ENCODE data around the gene CERK. TPM values are rescaled to one million over a fixed set of nuclear protein-coding genes. Genes with fewer than 3 reads are reported as not detected.

CERK gene
- total and polyA plus RNA-seq, 4 donors = 7.9 to 24.3 (median 10.2) TPM

- Histone ChIP-seq H3K9me3 (ENCODE audit: control insufficient read depth in 4 of 4, low read length in 3 of 4) (no peaks in the 10 kb centered on the region), H3K27ac (ENCODE audit: low read depth in 1 of 2, low read length in 2 of 2) (peak overlapping the region in 1 of 2 donors; percentile 93), H3K27me3 (ENCODE audit: control insufficient read depth in 4 of 4, insufficient read depth in 4 of 4, low read length in 3 of 4) (no peaks in the 10 kb centered on the region), H3K9ac (ENCODE audit: low read depth in 1 of 2, low read length in 2 of 2) (no peak overlapping the region), H3K36me3 (ENCODE audit: control insufficient read depth in 4 of 4, insufficient read depth in 3 of 4, low read depth in 1 of 4, low read length in 3 of 4) (no peaks in the 10 kb centered on the region), H3K4me1 (ENCODE audit: control insufficient read depth in 4 of 4, insufficient read depth in 4 of 4, low read length in 3 of 4) (peaks cover 34 to 60% (median 43%) of the 10 kb centered on the region in 4 donors), H3K4me3 (ENCODE audit: low read depth in 1 of 3, low read length in 3 of 3) (no peak overlapping the region)
- 87% methylated on average over 11 of the region's 11 CpGs for WGBS
- no peak for DNase-seq (ENCODE audit: low spot score)
- TF ChIP-seq FOXA1 (IDR thresholded peaks at IDR 0.05) (no peak), YY1 (IDR thresholded peaks at IDR 0.05) (no peak), HNF4G (IDR thresholded peaks at IDR 0.05) (no peak), HNF4A (conservative IDR thresholded peaks at IDR 0.05) (no peak), EGR1 (IDR thresholded peaks at IDR 0.05; ENCODE audit: low read depth in 2 of 2) (no peak), TAF1 (conservative IDR thresholded peaks at IDR 0.05) (no peak)
- TF ChIP-seq, protein P1, sequence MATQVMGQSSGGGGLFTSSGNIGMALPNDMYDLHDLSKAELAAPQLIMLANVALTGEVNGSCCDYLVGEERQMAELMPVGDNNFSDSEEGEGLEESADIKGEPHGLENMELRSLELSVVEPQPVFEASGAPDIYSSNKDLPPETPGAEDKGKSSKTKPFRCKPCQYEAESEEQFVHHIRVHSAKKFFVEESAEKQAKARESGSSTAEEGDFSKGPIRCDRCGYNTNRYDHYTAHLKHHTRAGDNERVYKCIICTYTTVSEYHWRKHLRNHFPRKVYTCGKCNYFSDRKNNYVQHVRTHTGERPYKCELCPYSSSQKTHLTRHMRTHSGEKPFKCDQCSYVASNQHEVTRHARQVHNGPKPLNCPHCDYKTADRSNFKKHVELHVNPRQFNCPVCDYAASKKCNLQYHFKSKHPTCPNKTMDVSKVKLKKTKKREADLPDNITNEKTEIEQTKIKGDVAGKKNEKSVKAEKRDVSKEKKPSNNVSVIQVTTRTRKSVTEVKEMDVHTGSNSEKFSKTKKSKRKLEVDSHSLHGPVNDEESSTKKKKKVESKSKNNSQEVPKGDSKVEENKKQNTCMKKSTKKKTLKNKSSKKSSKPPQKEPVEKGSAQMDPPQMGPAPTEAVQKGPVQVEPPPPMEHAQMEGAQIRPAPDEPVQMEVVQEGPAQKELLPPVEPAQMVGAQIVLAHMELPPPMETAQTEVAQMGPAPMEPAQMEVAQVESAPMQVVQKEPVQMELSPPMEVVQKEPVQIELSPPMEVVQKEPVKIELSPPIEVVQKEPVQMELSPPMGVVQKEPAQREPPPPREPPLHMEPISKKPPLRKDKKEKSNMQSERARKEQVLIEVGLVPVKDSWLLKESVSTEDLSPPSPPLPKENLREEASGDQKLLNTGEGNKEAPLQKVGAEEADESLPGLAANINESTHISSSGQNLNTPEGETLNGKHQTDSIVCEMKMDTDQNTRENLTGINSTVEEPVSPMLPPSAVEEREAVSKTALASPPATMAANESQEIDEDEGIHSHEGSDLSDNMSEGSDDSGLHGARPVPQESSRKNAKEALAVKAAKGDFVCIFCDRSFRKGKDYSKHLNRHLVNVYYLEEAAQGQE (IDR thresholded peaks at IDR 0.05) = no peak
- TF ChIP-seq, protein P2, sequence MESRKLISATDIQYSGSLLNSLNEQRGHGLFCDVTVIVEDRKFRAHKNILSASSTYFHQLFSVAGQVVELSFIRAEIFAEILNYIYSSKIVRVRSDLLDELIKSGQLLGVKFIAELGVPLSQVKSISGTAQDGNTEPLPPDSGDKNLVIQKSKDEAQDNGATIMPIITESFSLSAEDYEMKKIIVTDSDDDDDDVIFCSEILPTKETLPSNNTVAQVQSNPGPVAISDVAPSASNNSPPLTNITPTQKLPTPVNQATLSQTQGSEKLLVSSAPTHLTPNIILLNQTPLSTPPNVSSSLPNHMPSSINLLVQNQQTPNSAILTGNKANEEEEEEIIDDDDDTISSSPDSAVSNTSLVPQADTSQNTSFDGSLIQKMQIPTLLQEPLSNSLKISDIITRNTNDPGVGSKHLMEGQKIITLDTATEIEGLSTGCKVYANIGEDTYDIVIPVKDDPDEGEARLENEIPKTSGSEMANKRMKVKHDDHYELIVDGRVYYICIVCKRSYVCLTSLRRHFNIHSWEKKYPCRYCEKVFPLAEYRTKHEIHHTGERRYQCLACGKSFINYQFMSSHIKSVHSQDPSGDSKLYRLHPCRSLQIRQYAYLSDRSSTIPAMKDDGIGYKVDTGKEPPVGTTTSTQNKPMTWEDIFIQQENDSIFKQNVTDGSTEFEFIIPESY (IDR thresholded peaks at IDR 0.05) = no peak
Measured at GRCh38 chr22:46752286-46752987, 14.4 kb upstream of the CERK start.

- H3K9ac ChIP-seq (ENCODE audit: low read depth in 1 of 2, low read length in 2 of 2) = no peak overlapping the region
- TF ChIP-seq RXRA (IDR thresholded peaks at IDR 0.05) = peak in 1 of 2 donors; percentile 43
- no peak for TF ChIP-seq GABPA (IDR thresholded peaks at IDR 0.05 in 1 of 2, conservative IDR thresholded peaks at IDR 0.05 in 1 of 2)
- TF ChIP-seq HNF4A (conservative IDR thresholded peaks at IDR 0.05) = peak in 1 of 2 donors; percentile 22
- peaks cover 30 to 57% (median 43%) of the 10 kb centered on the region in 4 donors for H3K4me1 ChIP-seq (ENCODE audit: control insufficient read depth in 4 of 4, insufficient read depth in 4 of 4, low read length in 3 of 4)
- 46% methylated on average over 12 of the region's 12 CpGs for WGBS
- no peak overlapping the region for H3K4me3 ChIP-seq (ENCODE audit: low read depth in 1 of 3, low read length in 3 of 3)
- H3K27me3 ChIP-seq (ENCODE audit: control insufficient read depth in 4 of 4, insufficient read depth in 4 of 4, low read length in 3 of 4) = no peaks in the 10 kb centered on the region
- H3K36me3 ChIP-seq (ENCODE audit: control insufficient read depth in 4 of 4, insufficient read depth in 3 of 4, low read depth in 1 of 4, low read length in 3 of 4) = no peaks in the 10 kb centered on the region
- no peaks in the 10 kb centered on the region for H3K9me3 ChIP-seq (ENCODE audit: control insufficient read depth in 4 of 4, low read length in 3 of 4)
- H3K27ac ChIP-seq (ENCODE audit: low read depth in 1 of 2, low read length in 2 of 2) = peak overlapping the region; percentile 49 to 75
- DNase-seq (ENCODE audit: low spot score) = no peak
Measured at GRCh38 chr22:46750863-46751443, 12.9 kb upstream of the CERK start.

DNA sequence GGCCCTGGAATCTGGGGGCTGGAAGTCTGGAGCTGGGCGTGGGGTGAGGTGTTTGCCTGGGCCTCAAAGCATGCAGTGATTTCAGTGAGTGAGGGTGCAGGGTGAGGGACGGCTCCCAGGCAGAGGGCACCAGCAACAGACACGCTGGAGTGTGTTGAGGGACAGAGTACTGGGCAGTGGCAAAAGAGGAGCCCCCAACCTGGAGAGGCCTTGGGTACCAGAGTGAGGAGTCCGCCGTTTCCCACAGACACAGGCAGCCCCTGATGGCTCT, 12.4 kb upstream of the CERK start:
- H3K4me3 ChIP-seq (ENCODE audit: low read depth in 1 of 3, low read length in 3 of 3) = no peak overlapping the region
- H3K36me3 ChIP-seq (ENCODE audit: control insufficient read depth in 4 of 4, insufficient read depth in 3 of 4, low read depth in 1 of 4, low read length in 3 of 4) = no peaks in the 10 kb centered on the region
- H3K27ac ChIP-seq (ENCODE audit: low read depth in 1 of 2, low read length in 2 of 2) = peak overlapping the region; percentile 49 to 75
- no peak overlapping the region for H3K9ac ChIP-seq (ENCODE audit: low read depth in 1 of 2, low read length in 2 of 2)
- no peak for DNase-seq (ENCODE audit: low spot score)
- H3K27me3 ChIP-seq (ENCODE audit: control insufficient read depth in 4 of 4, insufficient read depth in 4 of 4, low read length in 3 of 4) = no peaks in the 10 kb centered on the region
- no peaks in the 10 kb centered on the region for H3K9me3 ChIP-seq (ENCODE audit: control insufficient read depth in 4 of 4, low read length in 3 of 4)
- peaks cover 30 to 57% (median 43%) of the 10 kb centered on the region in 4 donors for H3K4me1 ChIP-seq (ENCODE audit: control insufficient read depth in 4 of 4, insufficient read depth in 4 of 4, low read length in 3 of 4)
- WGBS = 89% methylated on average over 5 of the region's 5 CpGs
- TF ChIP-seq FOXA1 (IDR thresholded peaks at IDR 0.05) (no peak), JUND (IDR thresholded peaks at IDR 0.05) (no peak), HNF4A (conservative IDR thresholded peaks at IDR 0.05) (no peak), RXRA (IDR thresholded peaks at IDR 0.05) (no peak), YY1 (IDR thresholded peaks at IDR 0.05) (no peak), EGR1 (IDR thresholded peaks at IDR 0.05; ENCODE audit: low read depth in 2 of 2) (no peak), GABPA (IDR thresholded peaks at IDR 0.05 in 1 of 2, conservative IDR thresholded peaks at IDR 0.05 in 1 of 2) (no peak), MAX (IDR thresholded peaks at IDR 0.05) (no peak)
- TF ChIP-seq, protein P3, sequence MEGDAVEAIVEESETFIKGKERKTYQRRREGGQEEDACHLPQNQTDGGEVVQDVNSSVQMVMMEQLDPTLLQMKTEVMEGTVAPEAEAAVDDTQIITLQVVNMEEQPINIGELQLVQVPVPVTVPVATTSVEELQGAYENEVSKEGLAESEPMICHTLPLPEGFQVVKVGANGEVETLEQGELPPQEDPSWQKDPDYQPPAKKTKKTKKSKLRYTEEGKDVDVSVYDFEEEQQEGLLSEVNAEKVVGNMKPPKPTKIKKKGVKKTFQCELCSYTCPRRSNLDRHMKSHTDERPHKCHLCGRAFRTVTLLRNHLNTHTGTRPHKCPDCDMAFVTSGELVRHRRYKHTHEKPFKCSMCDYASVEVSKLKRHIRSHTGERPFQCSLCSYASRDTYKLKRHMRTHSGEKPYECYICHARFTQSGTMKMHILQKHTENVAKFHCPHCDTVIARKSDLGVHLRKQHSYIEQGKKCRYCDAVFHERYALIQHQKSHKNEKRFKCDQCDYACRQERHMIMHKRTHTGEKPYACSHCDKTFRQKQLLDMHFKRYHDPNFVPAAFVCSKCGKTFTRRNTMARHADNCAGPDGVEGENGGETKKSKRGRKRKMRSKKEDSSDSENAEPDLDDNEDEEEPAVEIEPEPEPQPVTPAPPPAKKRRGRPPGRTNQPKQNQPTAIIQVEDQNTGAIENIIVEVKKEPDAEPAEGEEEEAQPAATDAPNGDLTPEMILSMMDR (IDR thresholded peaks at IDR 0.05; ENCODE audit: low read depth, low read length, missing input control) = no peak
- TF ChIP-seq, protein P2 (IDR thresholded peaks at IDR 0.05) = no peak
- TF ChIP-seq, protein P4, sequence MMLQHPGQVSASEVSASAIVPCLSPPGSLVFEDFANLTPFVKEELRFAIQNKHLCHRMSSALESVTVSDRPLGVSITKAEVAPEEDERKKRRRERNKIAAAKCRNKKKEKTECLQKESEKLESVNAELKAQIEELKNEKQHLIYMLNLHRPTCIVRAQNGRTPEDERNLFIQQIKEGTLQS (IDR thresholded peaks at IDR 0.05) = no peak
